Gastroesophageal sphincter (tissue), 4 donors: ENCODE measurements around the gene HDAC6. TPM values are rescaled to one million over a fixed set of nuclear protein-coding genes. Genes with fewer than 3 reads are reported as not detected.

Experiments
- ATAC-seq: fragments of 150-250 bp; one replicate; pipeline ENCODE4 v1.9.1; 2016; ENCODE audit warnings: mild to moderate bottlenecking, moderate library complexity
- H3K27ac ChIP-seq, 4 donors: fragments of 200-600 bp; sonication (generic) in 3 of 4; 1 replicate in 3 of 4; 2 replicates in 1 of 4; pipeline ENCODE4 v1.5.1; 2016 to 2019
- H3K27me3 ChIP-seq: fragments of 200-600 bp; sonication (generic); one replicate; pipeline ENCODE4 v1.5.1; 2019
- H3K36me3 ChIP-seq, 2 donors: fragments of 200-600 bp; sonication (generic); one replicate each; pipeline ENCODE4 v1.5.1; 2019; ENCODE audit warnings: control low read depth in 1 of 2
- H3K4me1 ChIP-seq, 3 donors: fragments of 200-600 bp; sonication (generic); 1 replicate in 2 of 3; 2 replicates in 1 of 3; pipeline ENCODE4 v1.5.1; 2016 to 2019; ENCODE audit warnings: control low read depth in 2 of 3
- H3K4me3 ChIP-seq, 2 donors: fragments of 200-600 bp; sonication (generic); one replicate each; pipeline ENCODE4 v1.5.1; 2019; ENCODE audit warnings: mild to moderate bottlenecking in 1 of 2, moderate library complexity in 1 of 2
- H3K9me3 ChIP-seq, 3 donors: fragments of 200-600 bp; sonication (generic); one replicate each; pipeline ENCODE4 v1.5.1; 2017 to 2019; ENCODE audit warnings: control low read depth in 2 of 3
- EP300 ChIP-seq: sonication (generic); formaldehyde crosslinking; IDR thresholded peaks from one replicate; pipeline ENCODE4 v1.6.1; 2017; ENCODE audit warnings: antibody characterized with exemption, mild to moderate bottlenecking
- POLR2A ChIP-seq, 2 donors: fragments of 450-650 bp; IDR thresholded peaks; one replicate each; pipeline ENCODE4 v1.6.1; 2017; ENCODE audit warnings: antibody characterized with exemption in 2 of 2, mild to moderate bottlenecking in 2 of 2, moderate library complexity in 1 of 2
- POLR2AphosphoS5 ChIP-seq: sonication (generic); formaldehyde crosslinking; IDR thresholded peaks from one replicate; pipeline ENCODE4 v1.6.1; 2017; ENCODE audit warnings: antibody characterized with exemption
- WGBS, 2 donors: methylation state at CpG; one replicate each; pipeline ENCODE4 v1.1.5; 2018; ENCODE audit warnings: low coverage in 1 of 2; 5-methylcytosine and 5-hydroxymethylcytosine counted together
- total RNA-seq, 4 donors: library from RNA; depleted of rRNA; stranded (reverse); fragments of >200 nt; gene quantifications; one replicate each; pipeline ENCODE4 v1.1.0, GENCODE V29; 2016
- TF ChIP-seq, protein P1 (sequence below), 4 experiments: fragments of 200-600 bp in 2 of 4; fragments of 450-650 bp in 2 of 4; sonication (generic) in 1 of 4; IDR thresholded peaks; one replicate each; pipeline ENCODE4 v1.5.1; 2017 to 2019; ENCODE audit warnings: antibody characterized with exemption in 4 of 4, mild to moderate bottlenecking in 2 of 4, moderate library complexity in 2 of 4

HDAC6 gene
- total RNA-seq, 4 donors from 2014 or later, result 50.7 to 66.8 (median 56.9) TPM

DNA sequence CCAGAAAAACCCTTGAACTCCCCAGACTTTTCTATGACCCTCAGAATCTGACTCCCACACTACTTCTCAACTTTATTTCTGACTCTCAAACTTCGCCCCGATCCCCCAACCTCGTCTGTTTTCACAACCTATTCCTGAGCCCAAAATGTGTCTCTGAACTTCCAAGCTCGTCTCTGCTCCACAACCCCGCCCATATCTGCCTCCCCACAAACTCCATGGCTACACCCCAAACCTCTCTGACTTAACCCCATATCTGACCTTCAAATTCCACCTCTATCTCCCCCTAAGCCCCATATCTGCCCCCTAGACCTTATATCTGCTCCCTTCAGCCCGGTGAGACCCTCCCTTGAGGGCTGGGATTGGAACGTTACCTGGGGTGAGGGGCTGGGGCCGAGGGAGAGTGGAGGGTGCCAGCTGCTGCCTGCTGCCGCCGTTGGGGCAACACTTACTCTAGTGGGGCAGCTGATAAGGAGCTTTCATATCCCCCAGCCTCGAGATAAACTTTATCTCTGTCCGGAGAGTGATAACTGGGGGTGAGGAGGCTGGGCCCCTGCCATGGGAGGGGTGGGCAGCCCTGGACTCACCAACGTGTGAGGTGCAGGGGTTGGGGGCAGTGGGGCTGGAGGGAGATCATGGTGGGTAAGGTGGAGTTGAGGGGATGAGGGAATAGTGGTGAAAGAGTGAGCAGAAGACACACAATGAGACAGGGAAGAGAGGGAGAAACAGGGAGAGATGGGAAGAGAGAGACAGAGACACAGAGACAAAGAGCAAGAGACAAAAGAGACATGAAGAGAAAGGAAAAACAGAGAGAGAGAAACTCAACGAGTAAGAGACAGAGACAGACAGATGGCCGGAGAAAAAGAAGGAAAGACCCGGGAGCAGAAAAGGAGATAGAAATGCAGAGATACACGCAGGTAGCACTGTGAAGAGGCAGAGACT is 14.1 kb upstream of the HDAC6 start:
- Histone ChIP-seq H3K36me3 (no peaks in the 10 kb centered on the region), H3K4me3 (no peak overlapping the region), H3K9me3 (no peaks in the 10 kb centered on the region), H3K4me1 (no peaks in the 10 kb centered on the region), H3K27ac (no peak overlapping the region), H3K27me3 (peaks cover 7% of the 10 kb centered on the region)
- TF ChIP-seq POLR2A (IDR thresholded peaks at IDR 0.05) (no peak), POLR2AphosphoS5 (no peak), EP300 (no peak)
- TF ChIP-seq, protein P1, sequence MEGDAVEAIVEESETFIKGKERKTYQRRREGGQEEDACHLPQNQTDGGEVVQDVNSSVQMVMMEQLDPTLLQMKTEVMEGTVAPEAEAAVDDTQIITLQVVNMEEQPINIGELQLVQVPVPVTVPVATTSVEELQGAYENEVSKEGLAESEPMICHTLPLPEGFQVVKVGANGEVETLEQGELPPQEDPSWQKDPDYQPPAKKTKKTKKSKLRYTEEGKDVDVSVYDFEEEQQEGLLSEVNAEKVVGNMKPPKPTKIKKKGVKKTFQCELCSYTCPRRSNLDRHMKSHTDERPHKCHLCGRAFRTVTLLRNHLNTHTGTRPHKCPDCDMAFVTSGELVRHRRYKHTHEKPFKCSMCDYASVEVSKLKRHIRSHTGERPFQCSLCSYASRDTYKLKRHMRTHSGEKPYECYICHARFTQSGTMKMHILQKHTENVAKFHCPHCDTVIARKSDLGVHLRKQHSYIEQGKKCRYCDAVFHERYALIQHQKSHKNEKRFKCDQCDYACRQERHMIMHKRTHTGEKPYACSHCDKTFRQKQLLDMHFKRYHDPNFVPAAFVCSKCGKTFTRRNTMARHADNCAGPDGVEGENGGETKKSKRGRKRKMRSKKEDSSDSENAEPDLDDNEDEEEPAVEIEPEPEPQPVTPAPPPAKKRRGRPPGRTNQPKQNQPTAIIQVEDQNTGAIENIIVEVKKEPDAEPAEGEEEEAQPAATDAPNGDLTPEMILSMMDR (IDR thresholded peaks at IDR 0.05), result no peak
- WGBS, 2 donors, result 32 to 59% methylated on average over 6 to 7 of the region's 17 CpGs
- no peak for ATAC-seq

DNA sequence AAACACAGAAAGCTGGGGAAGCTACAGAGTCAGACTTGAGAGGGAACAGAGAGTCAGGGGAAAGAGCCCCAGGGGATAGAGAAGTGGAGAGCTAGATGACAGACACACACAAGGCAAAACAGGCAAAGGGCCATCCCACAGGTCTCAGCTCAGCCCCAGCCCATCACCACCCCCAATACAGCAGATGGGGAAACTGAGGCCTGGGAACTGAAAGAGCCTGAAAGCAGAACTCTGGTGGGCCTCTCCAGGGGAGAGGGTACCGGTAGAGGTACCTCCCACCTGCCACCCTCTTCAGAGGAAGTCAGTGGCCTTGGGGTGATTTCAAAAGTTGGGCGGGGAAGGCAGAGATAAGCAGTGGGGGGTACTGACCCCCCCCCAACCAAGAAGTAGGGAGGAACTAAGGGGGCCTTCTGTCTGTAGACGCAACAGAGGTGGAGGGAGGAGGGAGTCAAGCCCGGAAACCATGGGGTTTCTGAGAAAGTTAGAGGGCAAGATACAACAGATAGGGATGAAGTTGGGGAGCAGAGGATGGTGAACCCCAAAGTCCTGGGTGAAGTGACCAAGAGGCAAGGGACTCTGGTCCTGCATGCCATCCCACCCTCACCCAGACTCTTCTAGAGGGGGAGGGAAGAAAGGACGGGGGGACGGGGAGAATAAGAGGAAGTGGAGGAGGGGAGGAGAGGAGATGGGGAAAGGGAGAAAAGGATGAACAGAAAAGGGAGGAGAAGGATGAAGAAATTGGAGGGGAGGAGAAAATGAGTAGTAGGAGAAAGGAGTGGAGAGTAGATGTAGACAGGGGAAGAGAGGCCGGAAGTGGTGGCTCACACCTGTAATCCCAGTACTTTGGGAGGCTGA is 12.3 kb upstream of the HDAC6 start:
- no peak overlapping the region for H3K4me3 ChIP-seq
- ATAC-seq, result no peak
- 62 to 83% methylated on average over 4 to 5 of the region's 7 CpGs for WGBS, 2 donors
- H3K4me1 ChIP-seq, result no peaks in the 10 kb centered on the region
- H3K27ac ChIP-seq, result no peak overlapping the region
- TF ChIP-seq EP300 (no peak), POLR2A (IDR thresholded peaks at IDR 0.05) (no peak), POLR2AphosphoS5 (no peak)
- TF ChIP-seq, protein P1 (IDR thresholded peaks at IDR 0.05), result no peak
- H3K36me3 ChIP-seq, result no peaks in the 10 kb centered on the region
- peaks cover 7% of the 10 kb centered on the region for H3K27me3 ChIP-seq
- no peaks in the 10 kb centered on the region for H3K9me3 ChIP-seq

DNA sequence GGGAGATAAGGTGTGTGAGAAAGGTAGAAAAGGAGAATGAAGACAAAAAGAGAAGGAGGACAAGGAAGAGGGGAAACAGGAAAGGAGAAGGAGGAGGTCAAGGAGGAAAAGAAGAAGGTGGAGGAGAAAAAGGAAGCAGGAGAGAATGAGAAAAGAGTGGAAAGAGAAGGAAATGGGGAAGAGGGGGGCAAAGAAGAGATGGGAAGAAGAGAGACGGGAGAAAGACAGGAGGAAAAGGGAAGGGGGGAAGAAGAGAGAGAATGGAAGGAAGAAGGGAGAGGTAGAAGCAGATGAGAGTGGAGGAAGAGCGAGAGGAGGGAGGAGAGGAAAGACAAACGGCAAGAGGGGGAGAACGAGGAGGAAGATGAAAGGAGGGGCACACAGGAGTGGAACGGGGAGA is 11.4 kb upstream of the HDAC6 start:
- 49 to 72% methylated on average over 3 to 5 of the region's 5 CpGs for WGBS, 2 donors

DNA sequence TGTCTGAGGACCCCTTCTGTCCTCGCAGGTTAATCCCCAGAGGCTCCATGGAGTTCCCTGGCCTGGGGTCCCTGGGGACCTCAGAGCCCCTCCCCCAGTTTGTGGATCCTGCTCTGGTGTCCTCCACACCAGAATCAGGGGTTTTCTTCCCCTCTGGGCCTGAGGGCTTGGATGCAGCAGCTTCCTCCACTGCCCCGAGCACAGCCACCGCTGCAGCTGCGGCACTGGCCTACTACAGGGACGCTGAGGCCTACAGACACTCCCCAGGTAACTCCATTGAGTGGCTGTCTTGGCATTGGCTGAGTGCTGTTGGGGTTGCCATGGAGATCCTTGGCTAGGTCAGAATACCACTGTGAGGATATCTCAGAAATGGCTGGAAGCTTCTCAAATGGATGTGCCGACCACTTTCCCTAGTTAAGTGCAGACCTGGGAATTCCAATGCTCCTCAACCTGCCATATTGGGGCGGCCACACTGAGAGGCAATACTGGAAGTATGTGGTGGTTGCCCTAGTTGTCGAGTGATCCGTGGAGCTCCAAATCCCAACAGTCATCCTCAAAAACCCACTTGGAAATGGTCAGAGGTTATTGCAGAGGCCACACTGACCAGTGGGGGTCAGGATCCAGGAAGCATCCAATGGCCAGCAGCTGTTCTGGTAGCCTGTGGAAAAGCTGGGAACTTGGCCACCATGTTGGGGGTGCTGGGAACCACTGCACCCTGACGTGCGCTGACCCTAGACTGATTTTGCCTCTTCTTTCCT is 10.6 kb upstream of the HDAC6 start:
- no peak overlapping the region for H3K4me3 ChIP-seq
- peaks cover 7% of the 10 kb centered on the region for H3K27me3 ChIP-seq
- no peaks in the 10 kb centered on the region for H3K36me3 ChIP-seq
- ATAC-seq, result no peak
- TF ChIP-seq POLR2A (IDR thresholded peaks at IDR 0.05), result no peak
- no peak for TF ChIP-seq EP300
- no peak for TF ChIP-seq POLR2AphosphoS5
- TF ChIP-seq, protein P1 (IDR thresholded peaks at IDR 0.05), result no peak
- H3K9me3 ChIP-seq, result no peaks in the 10 kb centered on the region
- no peaks in the 10 kb centered on the region for H3K4me1 ChIP-seq
- WGBS, 2 donors, result 17 to 33% methylated on average over 1 of the region's 11 CpGs
- no peak overlapping the region for H3K27ac ChIP-seq

More for the DNA sequence above, 11.4 kb upstream of the HDAC6 start:
- Histone ChIP-seq H3K36me3 (no peaks in the 10 kb centered on the region), H3K4me1 (no peaks in the 10 kb centered on the region), H3K27me3 (peaks cover 7% of the 10 kb centered on the region), H3K4me3 (no peak overlapping the region), H3K27ac (no peak overlapping the region), H3K9me3 (no peaks in the 10 kb centered on the region)
- TF ChIP-seq POLR2AphosphoS5 (no peak), EP300 (no peak), POLR2A (IDR thresholded peaks at IDR 0.05) (no peak)
- TF ChIP-seq, protein P1 (IDR thresholded peaks at IDR 0.05), result no peak
- ATAC-seq, result no peak
